D721Med (cell line): ENCODE results near the gene ZNF761.

ENCODE experiments used
- DNase-seq: peaks from one replicate; pipeline ENCODE4 v3.0.0; 2011; ENCODE audit warnings: low spot score; ENCODE audit not compliant: insufficient read length
- FAIRE-seq: peaks from 2 replicates; lab custom pipeline; 2011; peaks lifted over from hg19 to GRCh38; lab: Jason Lieb, UNC
- TF ChIP-seq, protein P1 (sequence below): IDR thresholded peaks from 2 replicates; pipeline ENCODE4 v1.5.1; 2012; ENCODE audit warnings: mild to moderate bottlenecking, control low read depth; ENCODE audit not compliant: insufficient read depth; ENCODE audit errors: missing control alignments

The ZNF761 gene

DNA sequence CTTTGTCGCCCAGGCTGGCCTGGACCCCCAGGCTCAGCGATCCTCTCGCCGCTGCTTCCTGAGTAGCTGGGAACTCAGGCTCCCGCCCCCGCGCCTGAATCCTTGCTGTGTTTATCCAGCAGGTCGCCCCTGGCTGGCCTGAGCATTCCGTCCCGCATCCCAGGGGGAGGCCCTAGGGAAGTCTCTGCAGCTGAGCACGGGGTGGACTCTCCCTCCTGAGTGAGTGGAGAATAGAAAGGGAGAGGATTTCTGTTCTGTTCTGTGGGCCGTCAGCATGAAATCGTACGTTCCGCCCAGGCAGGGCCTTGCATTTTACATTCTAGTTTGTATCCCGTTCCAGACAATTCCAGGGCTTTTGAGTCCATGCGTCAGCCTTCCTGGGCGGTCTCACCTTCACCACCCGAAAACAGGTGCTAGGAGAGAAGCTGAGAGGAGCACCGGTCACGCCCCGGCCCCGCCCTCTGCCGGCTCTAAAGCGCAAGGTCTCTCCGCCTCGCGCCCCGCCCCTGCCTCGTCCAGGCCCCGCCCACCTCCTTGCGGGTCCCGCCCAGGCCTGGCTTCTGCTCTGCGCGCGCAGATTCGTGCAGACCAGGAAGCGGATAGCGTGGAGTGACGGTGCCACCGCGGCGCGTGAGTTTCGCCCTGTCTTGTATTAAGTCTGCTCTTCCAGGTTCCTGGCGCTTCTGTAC is at the start of gene ZNF761:
Gene ZNF761 (plus strand): TSS at position 586 of the 689 bp plus-strand sequence. CDS start 15,285 bp downstream, outside the sequence.
- DNase-seq (peak; percentile 74), FAIRE-seq (no peak)
- TF ChIP-seq, protein P1, sequence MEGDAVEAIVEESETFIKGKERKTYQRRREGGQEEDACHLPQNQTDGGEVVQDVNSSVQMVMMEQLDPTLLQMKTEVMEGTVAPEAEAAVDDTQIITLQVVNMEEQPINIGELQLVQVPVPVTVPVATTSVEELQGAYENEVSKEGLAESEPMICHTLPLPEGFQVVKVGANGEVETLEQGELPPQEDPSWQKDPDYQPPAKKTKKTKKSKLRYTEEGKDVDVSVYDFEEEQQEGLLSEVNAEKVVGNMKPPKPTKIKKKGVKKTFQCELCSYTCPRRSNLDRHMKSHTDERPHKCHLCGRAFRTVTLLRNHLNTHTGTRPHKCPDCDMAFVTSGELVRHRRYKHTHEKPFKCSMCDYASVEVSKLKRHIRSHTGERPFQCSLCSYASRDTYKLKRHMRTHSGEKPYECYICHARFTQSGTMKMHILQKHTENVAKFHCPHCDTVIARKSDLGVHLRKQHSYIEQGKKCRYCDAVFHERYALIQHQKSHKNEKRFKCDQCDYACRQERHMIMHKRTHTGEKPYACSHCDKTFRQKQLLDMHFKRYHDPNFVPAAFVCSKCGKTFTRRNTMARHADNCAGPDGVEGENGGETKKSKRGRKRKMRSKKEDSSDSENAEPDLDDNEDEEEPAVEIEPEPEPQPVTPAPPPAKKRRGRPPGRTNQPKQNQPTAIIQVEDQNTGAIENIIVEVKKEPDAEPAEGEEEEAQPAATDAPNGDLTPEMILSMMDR = no peak

DNA sequence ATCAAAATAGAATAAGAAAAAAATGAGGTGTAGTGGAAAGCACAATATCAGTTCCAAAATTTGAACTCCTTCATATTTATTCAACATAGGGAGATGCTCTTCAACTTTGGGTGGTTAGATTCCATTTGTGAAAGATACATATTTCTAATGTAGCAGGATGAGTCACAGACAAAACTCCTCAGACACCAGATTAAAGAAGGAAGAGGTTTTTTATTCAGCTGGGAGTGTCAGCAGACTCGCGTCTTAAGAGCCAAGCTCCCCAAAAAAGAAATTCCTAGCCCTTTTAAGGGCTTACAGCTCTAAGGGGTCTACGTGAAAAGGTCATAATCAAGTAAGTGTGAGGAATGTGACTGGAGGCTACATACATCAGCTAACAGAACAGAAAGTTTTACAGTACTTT is 43.6 kb upstream of the ZNF761 start:
- no peak for DNase-seq
- TF ChIP-seq, protein P1 = no peak
- FAIRE-seq = no peak

DNA sequence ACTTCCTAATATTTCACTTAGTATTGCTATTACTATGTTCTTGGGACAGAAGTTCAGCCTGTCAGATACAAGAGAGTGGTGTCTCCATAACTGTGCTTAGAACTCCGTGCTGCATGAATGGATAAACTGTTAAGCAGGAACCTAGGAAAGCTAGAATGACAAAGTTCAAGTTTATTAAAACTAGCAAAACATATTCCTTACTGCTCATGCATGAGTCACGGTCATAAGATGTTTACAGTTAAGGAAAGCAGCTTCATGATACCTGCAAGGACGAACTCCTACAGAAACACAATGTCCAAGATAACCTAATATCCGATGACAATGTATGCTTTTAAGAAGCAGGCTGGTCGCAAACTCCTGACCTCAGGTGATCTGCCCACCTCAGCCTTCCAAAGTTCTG is 42.9 kb upstream of the ZNF761 start:
- FAIRE-seq = no peak

GRCh38 chr19:53389571-53389970 is 42.2 kb upstream of the ZNF761 start:
- TF ChIP-seq, protein P1 = no peak
- DNase-seq (no peak), FAIRE-seq (no peak)

More for the DNA sequence above, 42.9 kb upstream of the ZNF761 start:
- TF ChIP-seq, protein P1 = no peak
- no peak for DNase-seq

DNA sequence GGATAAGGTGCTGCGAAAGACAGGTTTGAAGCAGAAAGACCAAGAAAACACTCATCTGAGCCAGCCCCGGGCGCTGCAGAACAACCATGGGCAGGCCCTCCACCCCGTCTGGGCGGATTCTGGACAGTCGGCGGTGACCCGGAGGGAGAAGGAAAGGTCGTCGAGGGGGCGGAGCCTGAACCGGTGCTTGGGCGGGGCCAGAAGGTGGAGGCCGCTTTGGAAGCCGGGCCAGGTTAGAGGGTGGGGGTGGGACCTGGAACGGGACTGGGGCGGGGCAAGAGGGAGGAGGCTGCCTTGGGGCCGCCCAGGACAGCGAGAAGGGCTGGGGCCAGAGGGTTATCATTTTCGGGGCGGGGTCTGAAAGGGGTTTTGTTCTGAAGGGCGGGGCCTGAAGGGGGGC is 41.8 kb upstream of the ZNF761 start:
- DNase-seq = no peak
- TF ChIP-seq, protein P1 = no peak
- no peak for FAIRE-seq

DNA sequence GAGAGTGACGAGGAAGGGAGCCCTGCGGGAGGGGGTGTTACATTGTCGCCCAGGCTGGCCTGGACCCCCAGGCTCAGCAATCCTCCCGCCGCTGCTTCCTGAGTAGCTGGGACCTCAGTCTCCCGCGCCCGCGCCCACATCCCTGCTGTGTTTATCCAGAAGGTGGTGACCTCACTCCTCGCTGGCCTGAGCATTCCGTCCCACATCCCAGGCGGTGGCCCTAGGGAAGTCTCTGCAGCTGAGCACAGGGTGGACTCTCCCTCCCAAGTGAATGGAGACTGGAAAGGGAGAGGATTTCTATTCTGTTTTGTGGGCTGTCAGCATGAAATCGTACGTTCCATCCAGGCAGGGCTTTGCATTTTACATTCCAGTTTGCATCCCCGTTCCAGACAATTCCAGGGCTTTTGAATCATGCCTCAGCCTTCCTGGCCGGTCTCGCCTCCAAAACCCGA is 37.2 kb upstream of the ZNF761 start:
- DNase-seq (no peak), FAIRE-seq (no peak)
- TF ChIP-seq, protein P1 = no peak
